PC-3 (cell line): ENCODE measurements around the gene SPRTN.

Experiments used
- CTCF ChIP-seq: fragments of 300-600 bp; sonication (generic); conservative IDR thresholded peaks from 2 replicates; pipeline ENCODE4 v1.5.1; 2017; ENCODE audit warnings: antibody characterized with exemption, low read depth, mild to moderate bottlenecking, low read length
- EZH2 ChIP-seq: fragments of 300-600 bp; sonication (generic); IDR thresholded peaks from one replicate; pipeline ENCODE4 v1.6.1; 2017; ENCODE audit warnings: antibody characterized with exemption, mild to moderate bottlenecking, low read length; ENCODE audit not compliant: unreplicated experiment
- EZH2phosphoT487 ChIP-seq: fragments of 300-600 bp; sonication (generic); IDR thresholded peaks from 2 replicates; pipeline ENCODE4 v1.6.1; 2018; ENCODE audit warnings: mild to moderate bottlenecking, antibody characterized with exemption, low read length, borderline replicate concordance

DNA sequence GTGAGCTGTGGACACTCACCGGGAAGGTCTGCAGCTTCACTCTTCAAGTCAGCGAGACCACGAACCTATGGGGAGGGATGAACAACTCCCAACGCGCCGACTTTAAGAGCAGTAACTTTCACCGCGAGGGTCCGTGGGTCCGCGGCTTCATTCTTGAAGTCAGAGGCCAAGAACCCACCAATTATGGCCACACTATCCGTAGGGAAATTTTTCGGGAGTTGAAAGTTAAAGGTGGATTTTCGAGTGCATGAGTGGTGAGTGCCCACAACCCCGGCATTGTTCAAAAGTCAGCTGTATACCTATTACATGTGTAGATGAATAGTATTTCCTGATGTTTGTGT, 20.1 kb upstream of the SPRTN start:
- no peak for TF ChIP-seq EZH2
- TF ChIP-seq CTCF, result no peak
- TF ChIP-seq EZH2phosphoT487, result no peak
